ENCODE data around the gene DDB1. TPM values are rescaled to one million over a fixed set of nuclear protein-coding genes. Genes with fewer than 3 reads are reported as not detected.

The DDB1 gene
- total and polyA plus RNA-seq, 2 of the 13 experiments (the other 11 are each of a cell fraction or from before 2014, with no cell fraction given) = 217 to 266 TPM

GRCh38 chr11:61293867-61294716 lies 38.8 kb downstream of the DDB1 start (continued):
- TF ChIP-seq, protein P1, sequence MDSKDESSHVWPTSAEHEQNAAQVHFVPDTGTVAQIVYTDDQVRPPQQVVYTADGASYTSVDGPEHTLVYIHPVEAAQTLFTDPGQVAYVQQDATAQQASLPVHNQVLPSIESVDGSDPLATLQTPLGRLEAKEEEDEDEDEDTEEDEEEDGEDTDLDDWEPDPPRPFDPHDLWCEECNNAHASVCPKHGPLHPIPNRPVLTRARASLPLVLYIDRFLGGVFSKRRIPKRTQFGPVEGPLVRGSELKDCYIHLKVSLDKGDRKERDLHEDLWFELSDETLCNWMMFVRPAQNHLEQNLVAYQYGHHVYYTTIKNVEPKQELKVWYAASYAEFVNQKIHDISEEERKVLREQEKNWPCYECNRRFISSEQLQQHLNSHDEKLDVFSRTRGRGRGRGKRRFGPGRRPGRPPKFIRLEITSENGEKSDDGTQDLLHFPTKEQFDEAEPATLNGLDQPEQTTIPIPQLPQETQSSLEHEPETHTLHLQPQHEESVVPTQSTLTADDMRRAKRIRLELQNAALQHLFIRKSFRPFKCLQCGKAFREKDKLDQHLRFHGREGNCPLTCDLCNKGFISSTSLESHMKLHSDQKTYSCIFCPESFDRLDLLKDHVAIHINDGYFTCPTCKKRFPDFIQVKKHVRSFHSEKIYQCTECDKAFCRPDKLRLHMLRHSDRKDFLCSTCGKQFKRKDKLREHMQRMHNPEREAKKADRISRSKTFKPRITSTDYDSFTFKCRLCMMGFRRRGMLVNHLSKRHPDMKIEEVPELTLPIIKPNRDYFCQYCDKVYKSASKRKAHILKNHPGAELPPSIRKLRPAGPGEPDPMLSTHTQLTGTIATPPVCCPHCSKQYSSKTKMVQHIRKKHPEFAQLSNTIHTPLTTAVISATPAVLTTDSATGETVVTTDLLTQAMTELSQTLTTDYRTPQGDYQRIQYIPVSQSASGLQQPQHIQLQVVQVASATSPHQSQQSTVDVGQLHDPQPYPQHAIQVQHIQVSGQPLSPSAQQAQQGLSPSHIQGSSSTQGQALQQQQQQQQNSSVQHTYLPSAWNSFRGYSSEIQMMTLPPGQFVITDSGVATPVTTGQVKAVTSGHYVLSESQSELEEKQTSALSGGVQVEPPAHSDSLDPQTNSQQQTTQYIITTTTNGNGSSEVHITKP (CRISPR knock-in tag; IDR thresholded peaks at IDR 0.05; ENCODE audit: low read depth) = no peak
- TF ChIP-seq ARHGAP35 (CRISPR knock-in tag; IDR thresholded peaks at IDR 0.05; ENCODE audit: borderline replicate concordance) = 0 out of 2 replicates have a peak, but pooled peaks have one; percentile 45
- TF ChIP-seq KAT8 (CRISPR knock-in tag; IDR thresholded peaks at IDR 0.05) = no peak
- no peak for TF ChIP-seq GZF1 (CRISPR knock-in tag; IDR thresholded peaks at IDR 0.05)
- TF ChIP-seq WIZ (CRISPR knock-in tag; IDR thresholded peaks at IDR 0.05) = peak; percentile 68; the same call in 1 of the 2 replicates
- no peak; the same call in 1 of the 2 replicates for TF ChIP-seq ZNF256 (CRISPR knock-in tag; conservative IDR thresholded peaks at IDR 0.05)
- TF ChIP-seq MTF2 (CRISPR knock-in tag; IDR thresholded peaks at IDR 0.05; ENCODE audit: borderline replicate concordance) = 0 out of 2 replicates have a peak, but pooled peaks have one; percentile 54
- TF ChIP-seq FOXC1 (CRISPR knock-in tag; IDR thresholded peaks at IDR 0.05; ENCODE audit: borderline replicate concordance) = no peak
- TF ChIP-seq ZNF234 (CRISPR knock-in tag; conservative IDR thresholded peaks at IDR 0.05) = peak; percentile 42; the same call in 1 of the 2 replicates
- TF ChIP-seq TFDP2 (CRISPR knock-in tag; IDR thresholded peaks at IDR 0.05) = no peak
- TF ChIP-seq ETS1 (CRISPR knock-in tag; IDR thresholded peaks at IDR 0.05) = no peak
- TF ChIP-seq HNF4G (IDR thresholded peaks at IDR 0.05; ENCODE audit: borderline replicate concordance, low read depth, low read length) = no peak
- TF ChIP-seq HNF4G (CRISPR knock-in tag; IDR thresholded peaks at IDR 0.05; ENCODE audit: borderline replicate concordance, low read depth) = no peak
- TF ChIP-seq MXI1 (IDR thresholded peaks at IDR 0.05; ENCODE audit: borderline replicate concordance, low read depth, low read length) = peak; percentile 34; the same call in 1 of the 3 replicates
- no peak for TF ChIP-seq MLXIP (CRISPR knock-in tag; IDR thresholded peaks at IDR 0.05; ENCODE audit: borderline replicate concordance)
- no peak for TF ChIP-seq JUN (CRISPR knock-in tag; IDR thresholded peaks at IDR 0.05)
- no peak for TF ChIP-seq NFIC (IDR thresholded peaks at IDR 0.05; ENCODE audit: low read length)
- TF ChIP-seq EP300 (IDR thresholded peaks at IDR 0.05; ENCODE audit: low read depth in 2 of 2, low read length in 2 of 2) = no peak
- TF ChIP-seq EP300 (CRISPR knock-in tag; IDR thresholded peaks at IDR 0.05; ENCODE audit: borderline replicate concordance) = 0 out of 2 replicates have a peak, but pooled peaks have one; percentile 12
